Body of pancreas (tissue), 4 donors: ENCODE results near the gene CRHR2.

Source experiments
- CTCF ChIP-seq, 7 experiments: fragments of 450-650 bp in 4 of 7; fragments of 200-600 bp in 3 of 7; sonication (generic) in 3 of 7; IDR thresholded peaks; one replicate each; pipeline ENCODE4 v1.5.1; 2016 to 2019; ENCODE audit warnings: antibody characterized with exemption in 7 of 7
- POLR2A ChIP-seq, 3 donors: fragments of 450-650 bp; IDR thresholded peaks; one replicate each; pipeline ENCODE4 v1.6.1; 2016; ENCODE audit warnings: antibody characterized with exemption in 3 of 3, mild to moderate bottlenecking in 2 of 3

- no peak for TF ChIP-seq POLR2A (IDR thresholded peaks at IDR 0.05)
- TF ChIP-seq CTCF (IDR thresholded peaks at IDR 0.05): no peak
Measured at GRCh38 chr7:30630986-30631385, 51.3 kb downstream of the CRHR2 start.
